NCI-H446 (cell line): ENCODE measurements around the gene GABPA.
"Not testable (repeated sequence)": the region's sequence is repeated elsewhere in the genome, so short reads cannot be mapped to it uniquely, and the experiment has no call there.

Experiments used
- DNase-seq, 2 experiments: peaks; one replicate each; lab custom pipeline; 2025; lab: John Stamatoyannopoulos, UW

GABPA gene

GRCh38 chr21:25737421-25737820 lies 2.6 kb downstream of the GABPA start:
- no peak for DNase-seq

GRCh38 chr21:25742900-25743299 lies 8.1 kb downstream of the GABPA start:
- no peak for DNase-seq

GRCh38 chr21:25744854-25745253 lies 10.1 kb downstream of the GABPA start:
- no peak for DNase-seq

- no peak for DNase-seq
These were observed 15.3 kb downstream of the GABPA start for GRCh38 chr21:25750085-25750484.

- DNase-seq: no peak
These were observed 17.6 kb downstream of the GABPA start for GRCh38 chr21:25752416-25752815.

GRCh38 chr21:25756190-25756932 lies 21.6 kb downstream of the GABPA start:
- DNase-seq: no peak

GRCh38 chr21:25757531-25757930 lies 22.8 kb downstream of the GABPA start:
- DNase-seq: no peak

- no peak for DNase-seq
These were observed 24.8 kb downstream of the GABPA start for GRCh38 chr21:25759573-25759972.

- DNase-seq: no peak
These were observed 25.3 kb downstream of the GABPA start for GRCh38 chr21:25760061-25760460.

GRCh38 chr21:25760677-25761076 lies 25.9 kb downstream of the GABPA start:
- DNase-seq: no peak

GRCh38 chr21:25764065-25764464 lies 29.3 kb downstream of the GABPA start:
- no peak for DNase-seq

- no peak for DNase-seq
These were observed 33.1 kb downstream of the GABPA start for GRCh38 chr21:25767921-25768320.

GRCh38 chr21:25772686-25773085 lies 37.9 kb downstream of the GABPA start:
- no peak for DNase-seq

- no peak for DNase-seq
These were observed 41.7 kb downstream of the GABPA start for GRCh38 chr21:25776440-25776839.

GRCh38 chr21:25778126-25778875 lies 43.5 kb downstream of the GABPA start:
- DNase-seq: not testable (repeated sequence)

- no peak for DNase-seq
These were observed 53.9 kb downstream of the GABPA start for GRCh38 chr21:25788677-25789076.

GRCh38 chr21:25790122-25790877 lies 55.5 kb downstream of the GABPA start:
- peak; percentile 61 to 67 for DNase-seq

- DNase-seq: no peak
These were observed 56.1 kb downstream of the GABPA start for GRCh38 chr21:25790878-25791204.

- peak in 1 of 2 experiments; percentile 31 for DNase-seq
These were observed 56.5 kb downstream of the GABPA start for GRCh38 chr21:25791319-25791718.

- DNase-seq: peak; percentile 36 to 49
These were observed 66.6 kb downstream of the GABPA start for GRCh38 chr21:25801217-25802014.

GRCh38 chr21:25806060-25806459 lies 71.3 kb downstream of the GABPA start:
- DNase-seq: no peak

- no peak for DNase-seq
These were observed 72.4 kb downstream of the GABPA start for GRCh38 chr21:25807191-25807590.
